Colon (tissue), 2 donors: ENCODE measurements around the gene ZBTB8OS.
"Not testable (repeated sequence)": the region's sequence is repeated elsewhere in the genome, so short reads cannot be mapped to it uniquely, and the experiment has no call there.

Experiments used
- FAIRE-seq: peaks from 2 replicates; lab custom pipeline; 2012; peaks lifted over from hg19 to GRCh38; lab: Jason Lieb, UNC
- donor health status: control.
- donor health status: control.

Gene ZBTB8OS

DNA sequence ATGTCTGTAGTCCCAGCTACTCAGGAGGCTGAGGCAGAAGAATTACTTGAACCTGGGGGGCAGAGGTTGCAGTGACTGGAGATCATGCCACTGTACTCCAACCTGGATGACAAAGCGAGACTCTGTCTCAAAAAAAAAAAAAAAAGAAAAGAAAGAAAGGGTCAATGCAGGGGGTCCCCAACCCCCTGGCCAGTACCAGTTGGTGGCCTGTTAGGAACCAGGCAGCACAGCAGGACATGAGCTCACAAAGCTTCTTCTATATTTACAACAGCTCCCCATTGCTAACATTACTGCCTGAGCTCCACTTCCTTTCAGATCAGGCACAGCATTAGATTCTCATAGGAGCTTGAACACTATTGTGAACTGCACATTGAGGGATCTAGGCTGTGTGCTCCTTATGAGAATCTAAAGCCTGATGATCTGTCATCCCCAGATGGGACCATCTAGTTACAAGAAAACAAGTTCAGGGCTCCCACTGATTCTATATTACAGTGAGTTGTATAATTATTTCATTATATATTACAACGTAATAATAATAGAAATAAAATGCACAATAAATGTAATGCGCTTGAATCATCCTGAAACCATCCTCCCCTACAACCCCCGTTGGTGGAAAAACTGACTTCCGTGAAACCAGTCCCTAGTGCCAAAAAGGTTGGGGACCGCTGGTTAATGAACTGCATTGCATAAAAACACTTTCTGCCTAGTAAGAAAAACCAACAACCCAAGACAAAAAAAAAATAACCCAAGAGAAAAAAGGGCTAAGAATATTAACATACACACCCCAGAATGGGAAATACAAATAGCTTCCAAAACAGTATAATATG lies 2.8 kb downstream of the ZBTB8OS start:
- no peak for FAIRE-seq

DNA sequence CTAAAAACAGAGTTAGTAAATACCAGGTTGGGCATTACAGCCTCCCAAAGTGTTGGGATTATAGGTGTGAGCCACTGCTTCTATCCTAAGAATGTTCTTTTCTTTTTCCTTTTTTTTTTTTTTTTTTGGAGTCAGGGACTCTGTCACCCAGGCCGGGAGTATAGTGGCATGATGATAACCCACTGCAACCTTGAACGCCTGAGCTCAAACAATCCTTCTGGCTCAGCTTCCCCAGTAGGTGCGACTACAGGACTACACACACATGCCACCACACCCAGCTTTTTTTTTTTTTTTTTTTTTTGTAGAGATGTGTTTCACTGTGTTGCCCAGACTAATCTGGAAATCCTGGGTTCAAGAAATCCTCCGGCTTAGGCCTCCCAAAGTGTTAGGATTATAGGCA lies 5.9 kb downstream of the ZBTB8OS start:
- no peak for FAIRE-seq

GRCh38 chr1:32642292-32642827 lies 8.0 kb downstream of the ZBTB8OS start:
- FAIRE-seq, result not testable (repeated sequence)

- no peak for FAIRE-seq
Observed at GRCh38 chr1:32639489-32640075, 10.8 kb downstream of the ZBTB8OS start.

DNA sequence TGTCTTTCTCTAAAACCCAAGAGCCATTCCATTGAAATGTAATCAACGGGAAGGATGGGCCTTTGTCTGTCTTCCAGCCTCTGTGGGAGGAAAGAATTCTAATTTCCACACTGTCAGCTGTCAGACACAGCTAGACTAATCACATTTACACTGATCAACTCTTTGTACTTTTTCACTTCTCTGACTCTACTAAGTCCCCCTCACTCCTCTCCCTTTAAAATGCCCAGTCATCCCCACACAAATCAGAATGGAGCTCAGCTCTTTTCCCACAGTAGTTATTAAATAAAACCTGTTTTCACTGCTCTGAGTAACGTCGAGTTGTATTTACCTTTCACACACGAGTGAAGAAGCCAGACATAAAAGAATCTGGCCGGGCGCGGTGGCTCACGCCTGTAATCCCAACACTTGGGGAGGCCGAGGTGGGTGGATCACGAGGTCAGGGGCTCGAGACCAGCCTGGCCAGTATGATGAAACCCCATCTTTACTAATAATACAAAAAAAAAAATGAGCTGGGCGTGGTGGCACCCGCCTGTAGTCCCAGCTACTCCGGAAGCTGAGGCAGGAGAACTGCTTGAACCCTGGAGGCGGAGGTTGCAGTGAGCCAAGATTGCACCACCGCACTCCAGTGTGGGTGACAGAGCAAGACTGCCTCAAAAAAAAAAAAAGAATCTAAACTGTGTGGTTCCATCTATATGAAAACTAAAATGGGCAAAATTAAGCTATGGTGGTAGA lies 13.3 kb downstream of the ZBTB8OS start:
- FAIRE-seq, result no peak

DNA sequence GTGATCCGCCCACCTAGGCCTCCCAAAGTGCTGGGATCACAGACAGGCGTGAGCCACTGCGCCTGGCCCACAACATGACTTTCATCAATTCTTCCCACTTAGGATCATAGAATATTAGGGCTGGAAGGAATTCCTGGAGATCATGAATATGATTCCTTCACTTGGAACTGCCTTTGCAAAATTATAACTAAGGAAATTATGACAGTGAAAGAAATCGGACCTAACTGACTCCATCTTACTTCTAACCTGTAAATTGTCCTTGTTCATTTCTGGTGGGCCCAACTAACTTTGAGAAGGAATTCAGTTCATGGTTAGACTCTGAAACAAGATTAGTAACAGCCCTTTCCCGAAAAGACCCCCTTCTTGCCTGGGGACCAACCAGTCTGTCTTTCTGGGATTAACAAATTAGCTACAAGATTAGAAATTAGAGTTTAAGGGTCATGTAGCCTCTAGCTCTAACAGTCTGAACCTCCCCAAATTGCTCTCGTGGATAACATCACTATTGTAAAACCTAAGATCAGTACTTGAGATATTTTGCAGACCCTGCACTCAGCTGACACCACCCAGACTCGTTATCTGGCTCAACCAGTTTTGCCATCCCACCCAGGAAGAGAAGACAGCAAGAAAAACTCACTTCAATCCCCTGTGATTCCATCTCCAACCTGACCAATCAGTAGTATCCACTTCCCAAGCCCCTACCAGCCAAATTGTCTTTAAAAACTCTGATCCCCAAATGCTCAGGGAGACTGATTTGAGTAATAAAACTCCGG lies 14.7 kb downstream of the ZBTB8OS start:
- no peak for FAIRE-seq

DNA sequence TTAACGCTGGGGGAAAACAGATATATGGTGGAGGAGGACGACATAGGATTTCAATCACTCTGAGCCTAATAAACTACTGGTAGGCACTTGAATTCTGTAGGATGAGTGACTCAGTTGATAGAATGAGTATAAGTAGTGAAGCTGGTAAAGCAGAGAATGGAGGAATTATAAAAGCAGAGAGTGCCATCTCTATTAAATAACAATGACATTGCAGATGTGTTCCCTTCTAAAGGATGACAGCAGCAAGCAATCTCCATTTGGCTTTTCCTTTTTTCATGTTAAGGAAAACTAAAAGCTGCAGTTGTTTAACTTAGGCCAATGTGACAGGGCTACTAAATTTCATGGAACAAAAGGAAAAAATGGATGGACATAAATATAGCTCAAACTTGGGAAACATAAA lies 17.5 kb downstream of the ZBTB8OS start:
- FAIRE-seq, result no peak

GRCh38 chr1:32630173-32630572 lies 20.2 kb downstream of the ZBTB8OS start:
- not testable (repeated sequence) for FAIRE-seq

GRCh38 chr1:32627596-32628162 lies 22.7 kb downstream of the ZBTB8OS start:
- FAIRE-seq, result no peak

- FAIRE-seq, result no peak
Observed at GRCh38 chr1:32626176-32626575, 24.2 kb downstream of the ZBTB8OS start.

- FAIRE-seq, result no peak
Observed at GRCh38 chr1:32623775-32624174, 26.6 kb downstream of the ZBTB8OS start.

GRCh38 chr1:32622806-32623681 lies 27.3 kb downstream of the ZBTB8OS start:
- FAIRE-seq, result no peak

GRCh38 chr1:32622205-32622604 lies 28.1 kb downstream of the ZBTB8OS start:
- no peak for FAIRE-seq

GRCh38 chr1:32619701-32620485 lies 30.5 kb downstream of the ZBTB8OS start:
- no peak for FAIRE-seq

GRCh38 chr1:32618673-32619221 lies 31.6 kb downstream of the ZBTB8OS start:
- FAIRE-seq, result no peak

GRCh38 chr1:32613472-32613871 lies 36.9 kb downstream of the ZBTB8OS start:
- no peak for FAIRE-seq

- no peak for FAIRE-seq
Observed at GRCh38 chr1:32612189-32612881, 38.0 kb downstream of the ZBTB8OS start.

DNA sequence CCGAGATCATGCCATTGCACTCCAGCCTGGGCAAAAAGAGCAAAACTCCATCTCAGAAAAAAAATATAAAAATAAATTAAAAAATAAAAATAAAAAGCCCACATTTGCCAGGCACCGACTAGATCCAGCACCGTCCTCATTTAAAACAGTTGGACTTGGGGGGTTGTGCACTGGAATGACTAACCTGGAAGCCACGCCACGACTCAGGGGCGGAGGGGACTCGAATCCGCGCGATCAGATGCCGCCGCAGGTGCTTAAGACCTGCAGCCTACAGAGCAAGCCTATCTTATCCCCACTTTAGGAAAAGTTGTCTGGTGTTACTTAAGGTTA lies 38.5 kb downstream of the ZBTB8OS start:
- no peak for FAIRE-seq

GRCh38 chr1:32609180-32609579 lies 41.2 kb downstream of the ZBTB8OS start:
- FAIRE-seq, result no peak
